Mesenchymal stem cell (in vitro differentiated cells and primary cell): ENCODE results near the gene ADIRF.

ENCODE experiments used
- DNase-seq: peaks from one replicate; pipeline ENCODE4 v3.0.0-alpha.2; 2013
- H2AFZ ChIP-seq: one replicate; pipeline ENCODE4 v1.6.1; 2013; ENCODE audit warnings: low read depth, mild to moderate bottlenecking, control low read depth, inconsistent platforms, low read length, moderate library complexity
- H2AK5ac ChIP-seq: 2 replicates; pipeline ENCODE4 v1.6.1; 2013; ENCODE audit warnings: low read length, moderate library complexity, mild to moderate bottlenecking, inconsistent platforms; ENCODE audit not compliant: severe bottlenecking
- H2BK120ac ChIP-seq: one replicate; pipeline ENCODE4 v1.6.1; 2013; ENCODE audit warnings: low read depth, mild to moderate bottlenecking, inconsistent platforms, low read length, moderate library complexity
- H2BK12ac ChIP-seq, 2 experiments: one replicate each; pipeline ENCODE4 v1.6.1; 2013; ENCODE audit warnings: inconsistent platforms in 2 of 2, low read length in 2 of 2, mild to moderate bottlenecking in 2 of 2, moderate library complexity in 2 of 2, control low read depth in 1 of 2
- H2BK15ac ChIP-seq: one replicate; pipeline ENCODE4 v1.6.1; 2013; ENCODE audit warnings: mild to moderate bottlenecking, low read depth, inconsistent platforms; ENCODE audit not compliant: poor library complexity, severe bottlenecking
- H2BK5ac ChIP-seq: 2 replicates; pipeline ENCODE4 v1.6.1; 2013; ENCODE audit warnings: low read depth, mild to moderate bottlenecking, low read length, control low read depth, inconsistent platforms; ENCODE audit not compliant: poor library complexity, severe bottlenecking
- H3K14ac ChIP-seq, 2 experiments: one replicate each; pipeline ENCODE4 v1.6.1; 2013; ENCODE audit warnings: inconsistent platforms in 2 of 2, low read length in 2 of 2, control low read depth in 1 of 2, mild to moderate bottlenecking in 1 of 2, moderate library complexity in 1 of 2
- H3K18ac ChIP-seq, 2 experiments: one replicate each; pipeline ENCODE4 v1.6.1; 2013; ENCODE audit warnings: inconsistent platforms in 2 of 2, low read length in 2 of 2, control low read depth in 1 of 2, low read depth in 1 of 2, mild to moderate bottlenecking in 1 of 2
- H3K23ac ChIP-seq, 2 experiments: one replicate each; pipeline ENCODE4 v1.6.1; 2013; ENCODE audit warnings: inconsistent platforms in 2 of 2, low read length in 2 of 2, mild to moderate bottlenecking in 2 of 2, moderate library complexity in 2 of 2, control low read depth in 1 of 2
- H3K27ac ChIP-seq: 2 replicates; pipeline ENCODE4 v1.5.1; 2013; ENCODE audit warnings: mild to moderate bottlenecking, moderate library complexity, low read length, control low read depth, inconsistent platforms; ENCODE audit not compliant: poor library complexity, severe bottlenecking
- H3K27me3 ChIP-seq, 2 experiments: 2 replicates each; pipeline versions ENCODE4 v1.6.1 to v1.7.0; 2013; ENCODE audit warnings: low read length in 2 of 2, mild to moderate bottlenecking in 2 of 2, moderate library complexity in 2 of 2, control low read depth in 1 of 2, inconsistent platforms in 1 of 2; ENCODE audit not compliant: control insufficient read depth in 1 of 2, insufficient read depth in 1 of 2
- H3K36me3 ChIP-seq, 2 experiments: 2 replicates each; pipeline versions ENCODE4 v1.6.1 to v1.7.0; 2013; ENCODE audit warnings: low read length in 2 of 2, control low read depth in 1 of 2, inconsistent platforms in 1 of 2, low read depth in 1 of 2, mild to moderate bottlenecking in 1 of 2; ENCODE audit not compliant: insufficient read depth in 2 of 2, control insufficient read depth in 1 of 2
- H3K4ac ChIP-seq, 2 experiments: one replicate each; pipeline ENCODE4 v1.6.1; 2013; ENCODE audit warnings: inconsistent platforms in 2 of 2, low read length in 2 of 2, mild to moderate bottlenecking in 2 of 2, moderate library complexity in 2 of 2, control low read depth in 1 of 2, low read depth in 1 of 2
- H3K4me1 ChIP-seq: 2 replicates; pipeline ENCODE4 v1.6.1; 2013; ENCODE audit warnings: low read depth, low read length, control low read depth; ENCODE audit not compliant: control insufficient read depth, insufficient read depth
- H3K4me2 ChIP-seq: 2 replicates; pipeline ENCODE4 v1.6.1; 2013; ENCODE audit warnings: low read length, mild to moderate bottlenecking, inconsistent platforms; ENCODE audit not compliant: poor library complexity, severe bottlenecking
- H3K4me3 ChIP-seq, 2 experiments: 2 replicates each; pipeline versions ENCODE4 v1.5.1 to v1.7.0; 2013; ENCODE audit warnings: low read length in 2 of 2, mild to moderate bottlenecking in 2 of 2, control low read depth in 1 of 2, low read depth in 1 of 2; ENCODE audit not compliant: insufficient read depth in 1 of 2
- H3K79me1 ChIP-seq: replicated peaks from 2 replicates; pipeline ENCODE4 v1.6.1; 2013; ENCODE audit warnings: mild to moderate bottlenecking, control low read depth, low read length, inconsistent platforms; ENCODE audit not compliant: poor library complexity, severe bottlenecking
- H3K9ac ChIP-seq: 2 replicates; pipeline ENCODE4 v1.7.0; 2013; ENCODE audit warnings: mild to moderate bottlenecking, low read length, moderate library complexity
- H3K9me3 ChIP-seq: 2 replicates; pipeline ENCODE4 v1.7.0; 2013; ENCODE audit warnings: mild to moderate bottlenecking, low read length; ENCODE audit not compliant: control insufficient read depth
- H4K8ac ChIP-seq: one replicate; pipeline ENCODE4 v1.6.1; 2013; ENCODE audit warnings: inconsistent platforms, mild to moderate bottlenecking, low read length, moderate library complexity
- H4K91ac ChIP-seq: one replicate; pipeline ENCODE4 v1.6.1; 2013; ENCODE audit warnings: mild to moderate bottlenecking, low read length, inconsistent platforms
- WGBS: methylation state at CpG from one replicate; pipeline ENCODE4 v1.1.7; 2013; ENCODE audit warnings: mixed read lengths; 5-methylcytosine and 5-hydroxymethylcytosine counted together

Gene ADIRF

DNA sequence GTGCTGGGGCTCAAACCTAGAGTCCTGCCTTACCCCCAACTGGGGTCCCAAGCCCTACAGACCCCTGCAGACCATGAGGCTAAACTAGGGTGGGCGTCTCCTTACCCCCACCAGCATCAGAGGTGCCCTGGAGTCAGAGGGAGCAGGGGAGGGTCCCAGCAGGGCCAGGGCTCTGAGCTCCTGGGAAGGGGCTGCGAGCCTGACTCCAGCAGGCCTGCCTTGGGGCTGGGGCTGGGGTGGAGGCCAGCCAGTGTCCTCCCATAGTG is 8.6 kb upstream of the ADIRF start:
- Histone ChIP-seq H3K9me3 (no peaks in the 10 kb centered on the region), H3K14ac (peak overlapping the region in 1 of 2 experiments; percentile 95), H2BK120ac (peak overlapping the region; percentile 66), H3K79me1 (no peaks in the 10 kb centered on the region), H2BK15ac (peak overlapping the region; percentile 95), H3K4me1 (peaks cover 27% of the 10 kb centered on the region), H3K4me3 (peak overlapping the region in 1 of 2 experiments; percentile 78), H3K36me3 (no peaks in the 10 kb centered on the region), H4K91ac (peak overlapping the region; percentile 94), H2BK12ac (peak overlapping the region; percentile 46 to 99), H3K18ac (peak overlapping the region; percentile 71 to 96), H3K9ac (peak overlapping the region; percentile 71), H3K4ac (peak overlapping the region; percentile 43 to 93), H4K8ac (peak overlapping the region; percentile 83), H3K4me2 (no peak overlapping the region), H2AFZ (no peak overlapping the region), H2AK5ac (no peak overlapping the region), H3K23ac (no peak overlapping the region), H3K27ac (no peak overlapping the region), H3K27me3 (no peaks in the 10 kb centered on the region), H2BK5ac (no peak overlapping the region)
- WGBS = 88% methylated on average over 2 of the region's 2 CpGs
- DNase-seq = no peak

DNA sequence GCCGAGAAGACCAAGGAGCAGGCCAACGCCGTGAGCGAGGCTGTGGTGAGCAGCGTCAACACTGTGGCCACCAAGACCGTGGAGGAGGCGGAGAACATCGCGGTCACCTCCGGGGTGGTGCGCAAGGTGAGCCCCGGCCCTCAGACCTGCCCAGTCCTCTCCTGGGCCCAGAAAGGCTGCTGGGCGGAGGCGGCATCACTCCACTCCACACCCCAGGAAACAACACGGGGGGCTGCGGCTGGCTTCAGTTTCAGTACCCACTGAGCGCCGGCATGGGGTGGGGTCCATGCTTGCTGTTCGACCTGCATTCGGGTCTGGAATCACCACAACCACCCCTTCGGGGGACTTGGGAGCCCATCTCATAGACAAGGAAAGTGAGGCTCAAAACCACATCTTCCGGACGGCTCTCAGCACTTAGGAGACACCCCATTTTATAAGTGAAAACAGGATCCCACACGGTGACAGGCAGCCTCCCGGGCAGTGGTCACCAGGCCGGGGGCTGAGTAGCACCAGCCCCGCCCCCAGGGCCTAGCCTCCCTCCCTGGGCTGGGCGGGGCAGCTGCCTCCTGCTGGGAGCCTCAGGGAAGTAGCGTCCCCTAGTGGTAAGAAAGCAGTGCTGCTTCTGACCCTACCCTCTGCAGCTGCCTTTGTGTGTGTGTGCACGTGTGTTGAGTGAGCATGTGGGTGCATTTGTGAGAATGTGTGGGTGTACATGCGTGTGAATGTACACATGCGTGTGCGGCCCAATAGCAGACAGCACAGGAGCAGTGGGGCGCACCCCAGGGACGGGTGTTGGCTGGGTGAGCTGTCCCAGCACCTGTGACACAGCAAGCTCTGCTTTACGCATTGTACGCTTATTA is 8.0 kb upstream of the ADIRF start:
- peak overlapping the region; percentile 66 to 93 for H3K4ac ChIP-seq
- no peaks in the 10 kb centered on the region for H3K79me1 ChIP-seq
- 71% methylated on average over 37 of the region's 37 CpGs for WGBS
- peak overlapping the region; percentile 83 for H4K8ac ChIP-seq
- no peak overlapping the region for H3K4me2 ChIP-seq
- no peak overlapping the region for H2BK5ac ChIP-seq
- no peak overlapping the region for H3K27ac ChIP-seq
- peak overlapping the region; percentile 66 for H2BK120ac ChIP-seq
- H3K14ac ChIP-seq = peak overlapping the region in 1 of 2 experiments; percentile 95
- no peaks in the 10 kb centered on the region for H3K27me3 ChIP-seq
- H3K18ac ChIP-seq = peak overlapping the region; percentile 71 to 96
- H4K91ac ChIP-seq = peak overlapping the region; percentile 94
- H2BK12ac ChIP-seq = peak overlapping the region; percentile 46 to 99
- H2AFZ ChIP-seq = no peak overlapping the region
- H3K4me3 ChIP-seq = peak overlapping the region in 1 of 2 experiments; percentile 5
- H2AK5ac ChIP-seq = no peak overlapping the region
- H2BK15ac ChIP-seq = peak overlapping the region; percentile 77
- no peaks in the 10 kb centered on the region for H3K9me3 ChIP-seq
- H3K4me1 ChIP-seq = peaks cover 23% of the 10 kb centered on the region
- H3K9ac ChIP-seq = peak overlapping the region; percentile 71
- no peak overlapping the region for H3K23ac ChIP-seq
- no peaks in the 10 kb centered on the region for H3K36me3 ChIP-seq
- DNase-seq = peak; percentile 80

DNA sequence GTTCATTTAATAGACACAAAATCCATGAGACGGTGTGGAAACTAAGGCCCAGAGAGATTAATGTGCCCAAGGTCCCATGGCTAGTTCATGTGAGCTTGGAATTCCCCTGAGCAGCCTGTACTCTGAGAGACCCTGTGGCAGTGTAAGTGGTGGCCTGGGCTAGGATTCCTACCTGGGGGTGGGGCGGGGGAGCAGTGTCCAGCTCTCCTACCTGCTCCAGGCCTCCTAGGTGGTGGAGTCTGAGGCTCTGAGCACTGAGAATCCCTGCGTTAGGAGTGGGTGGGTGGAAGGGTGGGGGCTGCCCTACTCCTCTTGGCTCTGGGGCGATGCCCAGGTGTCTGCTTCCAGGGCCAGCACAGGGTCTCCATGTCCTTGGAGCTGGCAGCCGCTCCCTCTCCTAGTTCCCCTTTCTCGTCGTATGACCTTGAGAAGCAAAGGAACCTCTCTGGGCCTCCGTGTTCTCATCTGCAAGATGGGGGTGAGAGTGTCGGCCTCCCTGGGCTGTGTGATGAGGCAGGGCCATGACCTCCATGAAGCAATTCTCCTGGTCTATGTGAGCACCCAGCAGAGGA is 7.3 kb upstream of the ADIRF start:
- Histone ChIP-seq H3K4ac (peak overlapping the region in 1 of 2 experiments; percentile 66), H2BK5ac (no peak overlapping the region), H2AK5ac (no peak overlapping the region), H3K4me1 (peaks cover 23% of the 10 kb centered on the region), H3K36me3 (no peaks in the 10 kb centered on the region), H3K14ac (no peak overlapping the region), H3K23ac (no peak overlapping the region), H3K27ac (no peak overlapping the region), H3K27me3 (no peaks in the 10 kb centered on the region), H2AFZ (no peak overlapping the region), H3K4me2 (no peak overlapping the region), H3K9me3 (no peaks in the 10 kb centered on the region), H3K4me3 (peak overlapping the region in 1 of 2 experiments; percentile 5), H2BK120ac (no peak overlapping the region), H2BK15ac (no peak overlapping the region), H3K18ac (no peak overlapping the region), H2BK12ac (peak overlapping the region; percentile 1 to 38), H3K79me1 (no peaks in the 10 kb centered on the region), H4K8ac (peak overlapping the region; percentile 73), H3K9ac (peak overlapping the region; percentile 41), H4K91ac (peak overlapping the region; percentile 34)
- 83% methylated on average over 9 of the region's 9 CpGs for WGBS
- DNase-seq = no peak

DNA sequence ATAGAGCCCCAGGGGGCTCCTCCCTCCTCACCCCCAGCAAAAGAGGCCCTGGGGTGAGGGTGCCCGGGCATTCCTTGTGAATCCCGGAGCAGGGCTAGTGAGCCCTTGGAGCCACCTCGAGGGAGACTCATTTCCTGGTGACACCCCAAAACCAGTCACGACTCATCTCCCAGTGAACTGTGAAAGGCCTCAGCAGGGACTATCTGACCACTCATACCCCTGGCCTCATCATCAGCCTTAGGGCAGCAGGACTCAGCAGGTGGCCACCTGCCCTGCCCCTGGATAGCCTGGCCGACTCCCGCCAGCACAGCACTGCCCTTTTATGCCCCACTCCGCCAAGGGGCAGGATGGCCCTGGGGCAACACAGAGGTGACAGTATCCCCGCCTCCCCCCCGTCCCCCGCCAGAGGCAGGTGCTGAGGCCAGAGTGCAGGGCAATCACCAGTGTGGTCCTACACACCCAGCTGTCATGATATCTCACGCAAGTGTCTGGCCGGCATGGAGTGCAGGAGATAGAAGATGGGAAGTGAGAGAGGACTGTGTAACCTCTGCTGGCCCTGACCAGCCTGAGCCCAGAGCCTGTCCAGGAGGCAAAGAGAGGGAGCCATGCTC is 6.7 kb upstream of the ADIRF start:
- Histone ChIP-seq H2BK15ac (no peak overlapping the region), H3K4ac (no peak overlapping the region), H3K9ac (peak overlapping the region; percentile 41), H3K79me1 (no peaks in the 10 kb centered on the region), H2BK12ac (peak overlapping the region in 1 of 2 experiments; percentile 29), H3K18ac (peak overlapping the region in 1 of 2 experiments; percentile 13), H3K9me3 (no peaks in the 10 kb centered on the region), H4K91ac (peak overlapping the region; percentile 31), H3K14ac (peak overlapping the region in 1 of 2 experiments; percentile 35), H2AFZ (no peak overlapping the region), H4K8ac (no peak overlapping the region), H3K27ac (no peak overlapping the region), H2BK5ac (no peak overlapping the region), H2BK120ac (no peak overlapping the region), H3K36me3 (no peaks in the 10 kb centered on the region), H3K4me1 (peaks cover 25% of the 10 kb centered on the region), H3K27me3 (no peaks in the 10 kb centered on the region), H2AK5ac (no peak overlapping the region), H3K23ac (no peak overlapping the region), H3K4me2 (no peak overlapping the region), H3K4me3 (no peak overlapping the region)
- WGBS = 87% methylated on average over 12 of the region's 12 CpGs
- no peak for DNase-seq
